ENCODE results near the gene STING1.

STING1 gene

GRCh38 chr5:139439013-139439903 lies 43.3 kb downstream of the STING1 start, which contains the start of gene DNAJC18:
TSS of gene DNAJC18 (minus strand) at chr5:139439525. CDS start at chr5:139439445, 80 bp downstream.
- peak; percentile 94 to 96 for DNase-seq

- DNase-seq, result no peak
These were observed 43.9 kb downstream of the STING1 start for GRCh38 chr5:139438707-139439012.

GRCh38 chr5:139435676-139436075 lies 46.9 kb downstream of the STING1 start:
- DNase-seq, result no peak

GRCh38 chr5:139431706-139432105 lies 50.9 kb downstream of the STING1 start:
- DNase-seq, result no peak

GRCh38 chr5:139430015-139430414 lies 52.5 kb downstream of the STING1 start:
- DNase-seq, result no peak

- no peak for DNase-seq
These were observed 56.2 kb downstream of the STING1 start for GRCh38 chr5:139426203-139426885.

Measured in activated T-cell treated with anti-CD3 and anti-CD28 coated beads, Interleukin-2, amount 50 U/mL, for 48 hours (primary cell).